SK-N-MC (cell line): ENCODE results near the gene FAM174C.

Experiments
- EZH2 ChIP-seq: fragments of 200-600 bp; sonication (generic); IDR thresholded peaks from one replicate; pipeline ENCODE4 v1.6.1; 2017; ENCODE audit warnings: antibody characterized with exemption
- FOXP2 ChIP-seq: optimal IDR thresholded peaks from 2 replicates; pipeline ENCODE3; 2011; ENCODE audit warnings: mild to moderate bottlenecking, moderate library complexity; ENCODE audit not compliant: insufficient read depth; ENCODE audit errors: extremely low read length, control extremely low read depth
- POLR2AphosphoS5 ChIP-seq: IDR thresholded peaks from 2 replicates; pipeline ENCODE4 v1.6.1; 2012; ENCODE audit warnings: mild to moderate bottlenecking, low read depth, low read length, borderline replicate concordance

- no peak for TF ChIP-seq EZH2
- TF ChIP-seq POLR2AphosphoS5 = no peak
- no peak for TF ChIP-seq FOXP2
These were observed 43.5 kb downstream of the FAM174C start for GRCh38 chr19:1318678-1319471.
